GM19099 (cell line): ENCODE measurements around the gene NAT9.
A peak's percentile ranks its signal among the peaks of the same experiment; 100 is the strongest.

Experiments used
- POLR2A ChIP-seq: IDR thresholded peaks from 3 replicates; pipeline ENCODE4 v1.6.1; 2011; ENCODE audit warnings: low read depth; ENCODE audit not compliant: insufficient read length; ENCODE audit errors: extremely low read depth

NAT9 gene

GRCh38 chr17:74775409-74776043, 619 bp downstream of the NAT9 start:
- no peak for TF ChIP-seq POLR2A

- TF ChIP-seq POLR2A: no peak
These were observed 2.3 kb downstream of the NAT9 start for GRCh38 chr17:74773871-74774286.

GRCh38 chr17:74773414-74773813, 2.7 kb downstream of the NAT9 start:
- TF ChIP-seq POLR2A: no peak

- no peak for TF ChIP-seq POLR2A
These were observed 4.1 kb downstream of the NAT9 start for GRCh38 chr17:74772053-74772452.

- no peak for TF ChIP-seq POLR2A
These were observed 4.7 kb downstream of the NAT9 start for GRCh38 chr17:74771319-74771914.

- no peak for TF ChIP-seq POLR2A
These were observed 5.4 kb downstream of the NAT9 start for GRCh38 chr17:74770498-74771318.

GRCh38 chr17:74769856-74770497, 6.2 kb downstream of the NAT9 start:
- TF ChIP-seq POLR2A: no peak

- TF ChIP-seq POLR2A: no peak
These were observed 6.8 kb downstream of the NAT9 start for GRCh38 chr17:74769266-74769855.

- peak; percentile 20 for TF ChIP-seq POLR2A
These were observed 7.4 kb downstream of the NAT9 start for GRCh38 chr17:74768763-74769114.

GRCh38 chr17:74768069-74768762, 7.9 kb downstream of the NAT9 start:
- TF ChIP-seq POLR2A: no peak

- TF ChIP-seq POLR2A: no peak
These were observed 9.0 kb downstream of the NAT9 start for GRCh38 chr17:74767111-74767516.

- no peak for TF ChIP-seq POLR2A
These were observed 9.7 kb downstream of the NAT9 start for GRCh38 chr17:74766413-74766812.

- TF ChIP-seq POLR2A: no peak
These were observed 11.3 kb downstream of the NAT9 start for GRCh38 chr17:74764751-74765286.
